H9 (cell line): ENCODE measurements around the gene CAMK2B. TPM values are rescaled to one million over a fixed set of nuclear protein-coding genes. Genes with fewer than 3 reads are reported as not detected.

Source experiments
- DNase-seq: peaks from one replicate; pipeline ENCODE4 v3.0.0-alpha.2; 2017
- H2AFZ ChIP-seq: one replicate; pipeline ENCODE4 v1.6.1; 2013; ENCODE audit warnings: mild to moderate bottlenecking, low read length, control low read depth, moderate library complexity
- H2AK5ac ChIP-seq: 2 replicates; pipeline ENCODE4 v1.6.1; 2013; ENCODE audit warnings: low read length, control low read depth, mixed read lengths; ENCODE audit not compliant: insufficient read length
- H2BK120ac ChIP-seq: one replicate; pipeline ENCODE4 v1.6.1; 2013; ENCODE audit warnings: low read depth, mild to moderate bottlenecking, low read length, control low read depth, inconsistent platforms; ENCODE audit not compliant: poor library complexity, severe bottlenecking
- H2BK12ac ChIP-seq: 2 replicates; pipeline ENCODE4 v1.6.1; 2013; ENCODE audit warnings: low read length, control low read depth, mixed read lengths, low read depth; ENCODE audit not compliant: insufficient read length
- H2BK15ac ChIP-seq: 2 replicates; pipeline ENCODE4 v1.6.1; 2013; ENCODE audit warnings: low read depth, low read length, control low read depth
- H2BK20ac ChIP-seq: one replicate; pipeline ENCODE4 v1.6.1; 2013; ENCODE audit warnings: low read depth, mild to moderate bottlenecking, low read length, control low read depth, inconsistent platforms; ENCODE audit not compliant: poor library complexity, severe bottlenecking
- H2BK5ac ChIP-seq: 2 replicates; pipeline ENCODE4 v1.6.1; 2013; ENCODE audit warnings: low read length, control low read depth, mixed read lengths; ENCODE audit not compliant: insufficient read length
- H3K14ac ChIP-seq: 2 replicates; pipeline ENCODE4 v1.6.1; 2013; ENCODE audit warnings: low read length, control low read depth; ENCODE audit not compliant: insufficient read depth
- H3K18ac ChIP-seq: 2 replicates; pipeline ENCODE4 v1.6.1; 2013; ENCODE audit warnings: low read depth, mild to moderate bottlenecking, mixed read lengths, low read length, control low read depth; ENCODE audit not compliant: insufficient read length
- H3K23ac ChIP-seq: 2 replicates; pipeline ENCODE4 v1.6.1; 2013; ENCODE audit warnings: low read length, control low read depth, mixed read lengths, low read depth; ENCODE audit not compliant: insufficient read length
- H3K23me2 ChIP-seq: 2 replicates; pipeline ENCODE4 v1.6.1; 2013; ENCODE audit warnings: low read depth, mild to moderate bottlenecking, mixed read lengths, low read length, control low read depth; ENCODE audit not compliant: insufficient read length, poor library complexity, severe bottlenecking
- H3K27ac ChIP-seq: 2 replicates; pipeline ENCODE4 v1.5.1; 2013; ENCODE audit warnings: low read length, control low read depth, mixed read lengths, low read depth; ENCODE audit not compliant: insufficient read length
- H3K27me3 ChIP-seq: 2 replicates; pipeline ENCODE4 v1.6.1; 2013; ENCODE audit warnings: low read length, control low read depth, inconsistent platforms; ENCODE audit not compliant: insufficient read depth
- H3K4ac ChIP-seq: 2 replicates; pipeline ENCODE4 v1.6.1; 2013; ENCODE audit warnings: low read depth, mild to moderate bottlenecking, control low read depth, inconsistent platforms, low read length, moderate library complexity
- H3K4me1 ChIP-seq: 2 replicates; pipeline ENCODE4 v1.6.1; 2013; ENCODE audit warnings: low read length, control low read depth, inconsistent platforms; ENCODE audit not compliant: insufficient read depth
- H3K4me2 ChIP-seq: 2 replicates; pipeline ENCODE4 v1.6.1; 2013; ENCODE audit warnings: low read length, control low read depth, mixed read lengths; ENCODE audit not compliant: insufficient read length, insufficient read depth
- H3K56ac ChIP-seq: 2 replicates; pipeline ENCODE4 v1.6.1; 2013; ENCODE audit warnings: low read depth, mild to moderate bottlenecking, mixed read lengths, low read length, control low read depth; ENCODE audit not compliant: insufficient read length
- H3K79me1 ChIP-seq: 2 replicates; pipeline ENCODE4 v1.6.1; 2013; ENCODE audit warnings: low read depth, mild to moderate bottlenecking, moderate library complexity, low read length, control low read depth, inconsistent platforms; ENCODE audit not compliant: insufficient read depth, poor library complexity, severe bottlenecking
- H3K79me2 ChIP-seq: 2 replicates; pipeline ENCODE4 v1.6.1; 2013; ENCODE audit warnings: low read length, control low read depth, inconsistent platforms; ENCODE audit not compliant: insufficient read depth
- H3K9ac ChIP-seq: 2 replicates; pipeline ENCODE4 v1.6.1; 2013; ENCODE audit warnings: low read length, control low read depth, mixed read lengths; ENCODE audit not compliant: insufficient read length; ENCODE audit errors: extremely low read depth
- H3K9me3 ChIP-seq: one replicate; pipeline ENCODE4 v1.6.1; 2013; ENCODE audit warnings: low read depth, low read length, inconsistent platforms; ENCODE audit not compliant: control insufficient read depth
- H3T11ph ChIP-seq: one replicate; pipeline ENCODE4 v1.6.1; 2013; ENCODE audit warnings: mild to moderate bottlenecking, low read length, control low read depth, inconsistent platforms
- H4K20me1 ChIP-seq: one replicate; pipeline ENCODE4 v1.6.1; 2013; ENCODE audit not compliant: control insufficient read depth, insufficient read length, insufficient read depth
- H4K5ac ChIP-seq: 2 replicates; pipeline ENCODE4 v1.6.1; 2013; ENCODE audit warnings: low read depth, mild to moderate bottlenecking, mixed read lengths, low read length, control low read depth; ENCODE audit not compliant: insufficient read length
- H4K8ac ChIP-seq: replicated peaks from 2 replicates; pipeline ENCODE4 v1.6.1; 2013; ENCODE audit warnings: low read length, control low read depth, mixed read lengths, low read depth; ENCODE audit not compliant: insufficient read length
- H4K91ac ChIP-seq: 2 replicates; pipeline ENCODE4 v1.6.1; 2013; ENCODE audit warnings: low read depth, mild to moderate bottlenecking, moderate library complexity, mixed read lengths, low read length, control low read depth; ENCODE audit not compliant: insufficient read length
- H3K27ac Mint-ChIP-seq, 3 experiments: 2 replicates in 2 of 3; 3 replicates in 1 of 3; pipeline ENCODE4 v1.8.0; 2020 to 2021; ENCODE audit warnings: mixed read lengths in 3 of 3, mild to moderate bottlenecking in 1 of 3, moderate library complexity in 1 of 3
- H3K27me3 Mint-ChIP-seq: 2 replicates; pipeline ENCODE4 v1.8.0; 2021; ENCODE audit warnings: low read depth, mild to moderate bottlenecking, moderate library complexity, mixed read lengths
- H3K36me3 Mint-ChIP-seq, 3 experiments: 2 replicates in 2 of 3; 3 replicates in 1 of 3; pipeline ENCODE4 v1.8.0; 2020 to 2021; ENCODE audit warnings: low read depth in 3 of 3, mixed read lengths in 3 of 3; ENCODE audit not compliant: insufficient read depth in 1 of 3
- H3K4me1 Mint-ChIP-seq, 2 experiments: 2 replicates each; pipeline ENCODE4 v1.8.0; 2020; ENCODE audit warnings: mixed read lengths in 2 of 2
- H3K4me3 Mint-ChIP-seq, 2 experiments: 2 replicates in 1 of 2; 3 replicates in 1 of 2; pipeline ENCODE4 v1.8.0; 2020 to 2021; ENCODE audit warnings: mild to moderate bottlenecking in 2 of 2, mixed read lengths in 2 of 2, moderate library complexity in 1 of 2
- H3K9me3 Mint-ChIP-seq, 2 experiments: 2 replicates in 1 of 2; 3 replicates in 1 of 2; pipeline ENCODE4 v1.8.0; 2020; ENCODE audit warnings: mild to moderate bottlenecking in 2 of 2, mixed read lengths in 2 of 2, moderate library complexity in 1 of 2
- CTCF ChIP-seq: fragments of 200-600 bp; sonication (generic); conservative IDR thresholded peaks from 3 replicates; pipeline ENCODE4 v1.8.0; 2021; ENCODE audit warnings: antibody characterized with exemption, mild to moderate bottlenecking
- WGBS: extraction: QIAGEN DNeasy Blood & Tissue Kit; methylation state at CpG from one replicate; pipeline ENCODE4 v1.1.7; 2013; ENCODE audit warnings: missing lambda C conversion rate, low lambda C conversion rate, mixed read lengths; ENCODE audit not compliant: insufficient read length; ENCODE audit errors: extremely low coverage; 5-methylcytosine and 5-hydroxymethylcytosine counted together
- total RNA-seq: library from RNA; stranded (reverse); gene quantifications from 2 replicates; pipeline ENCODE4 v1.2.1, GENCODE V29; 2021

CAMK2B gene
- total RNA-seq, 1 experiment from 2014 or later: 0.17 TPM

- Histone ChIP-seq H4K91ac (no peak overlapping the region), H4K20me1 (no peaks in the 10 kb centered on the region), H3K23ac (no peak overlapping the region), H2BK120ac (no peak overlapping the region), H2BK5ac (no peak overlapping the region), H3K4me1 (no peaks in the 10 kb centered on the region), H3K4me2 (no peak overlapping the region), H3K79me2 (no peaks in the 10 kb centered on the region), H3K27ac (no peak overlapping the region), H3K18ac (no peak overlapping the region), H3K23me2 (no peaks in the 10 kb centered on the region), H4K5ac (no peak overlapping the region), H3K56ac (no peak overlapping the region), H2BK20ac (no peak overlapping the region), H3T11ph (no peak overlapping the region), H4K8ac (no peak overlapping the region), H3K9ac (no peak overlapping the region), H3K14ac (no peak overlapping the region), H3K4ac (no peak overlapping the region), H2BK12ac (no peak overlapping the region), H2BK15ac (no peak overlapping the region), H3K9me3 (no peaks in the 10 kb centered on the region), H2AFZ (no peak overlapping the region), H3K27me3 (no peaks in the 10 kb centered on the region), H2AK5ac (no peak overlapping the region), H3K79me1 (no peaks in the 10 kb centered on the region)
- Mint-ChIP-seq H3K36me3 (no peaks in the 10 kb centered on the region), H3K27me3 (peaks cover 19% of the 10 kb centered on the region), H3K4me1 (peaks cover 3 to 9% of the 10 kb centered on the region in 2 experiments; a peak in 1 of 4 replicates), H3K4me3 (no peak overlapping the region), H3K9me3 (no peaks in the 10 kb centered on the region; a peak in 1 of 5 replicates), H3K27ac (no peak overlapping the region)
- DNase-seq: no peak
- TF ChIP-seq CTCF: no peak
- WGBS: no CpG with 5 or more reads among the region's 4 CpGs
Observed at GRCh38 chr7:44366986-44367385, 41.6 kb upstream of the CAMK2B start.
